HG03025 (cell line): ENCODE data around the gene ITPR1.

Experiments
- ATAC-seq: cut with Tn5 transposase; IDR thresholded peaks from one replicate; pipeline ENCODE4 v1.9.1; 2021; ENCODE audit warnings: mild to moderate bottlenecking, moderate library complexity; ENCODE audit not compliant: unreplicated experiment, low FRiP score

ITPR1 gene

DNA sequence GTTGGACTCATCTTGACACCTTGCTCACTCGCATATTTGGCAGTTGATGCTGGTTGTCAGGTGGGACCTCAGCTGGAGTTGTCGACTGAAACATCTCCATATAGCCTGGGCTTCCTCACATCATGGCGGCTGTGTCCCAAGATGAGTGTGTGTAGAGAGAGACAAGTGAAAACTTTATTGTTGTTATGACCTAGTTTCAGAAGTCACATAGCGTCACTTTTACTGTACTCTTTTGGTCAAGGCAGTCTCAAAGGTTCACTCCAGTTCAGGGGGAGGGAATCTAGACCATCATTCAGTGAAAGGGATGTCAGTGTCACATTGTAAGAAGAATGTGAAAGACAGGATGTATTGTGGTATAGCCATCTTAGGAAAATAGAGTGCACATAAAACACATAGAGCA lies 214.2 kb downstream of the ITPR1 start:
- no peak for ATAC-seq

DNA sequence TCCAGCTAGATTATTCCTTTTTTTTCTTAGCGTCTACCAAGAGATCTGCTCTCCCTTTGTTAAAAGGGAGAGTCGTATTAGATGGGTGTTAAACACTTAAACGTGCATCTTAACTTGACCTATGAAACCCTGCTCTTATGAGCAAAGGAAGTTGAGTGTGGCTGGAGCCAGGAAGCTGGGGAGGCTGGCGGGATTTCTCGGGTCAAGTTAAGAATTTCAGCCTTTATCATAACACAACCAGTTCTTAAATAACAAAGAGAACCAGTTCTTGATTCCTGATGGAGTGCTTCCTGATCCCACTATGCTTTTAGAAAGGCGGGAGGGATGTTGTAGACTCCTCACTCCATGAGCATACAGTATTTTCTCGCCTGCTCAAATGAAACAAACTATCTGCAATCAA lies 215.1 kb downstream of the ITPR1 start:
- no peak for ATAC-seq

DNA sequence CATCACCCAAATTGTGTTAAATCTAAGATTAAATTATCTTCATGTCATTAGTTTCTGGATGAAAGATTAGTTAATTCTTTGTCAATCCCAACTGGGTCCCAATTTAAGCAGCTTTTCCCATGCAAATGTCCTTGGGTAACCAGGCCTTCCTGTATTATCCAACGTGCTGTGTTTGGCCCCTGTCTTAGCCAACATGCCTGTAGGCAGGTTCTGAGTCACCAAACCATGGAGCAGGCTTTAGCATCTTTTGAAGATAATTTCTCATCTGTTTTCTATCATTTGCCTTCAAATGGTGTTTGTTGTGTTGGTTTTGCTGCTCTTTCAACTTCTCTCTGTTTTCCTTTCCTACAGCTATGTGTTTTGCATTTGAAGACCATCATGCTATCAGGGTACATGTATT lies 216.2 kb downstream of the ITPR1 start:
- no peak for ATAC-seq

- no peak for ATAC-seq
Observed at GRCh38 chr3:4710191-4710590, 217.0 kb downstream of the ITPR1 start.

GRCh38 chr3:4711680-4711992 lies 218.5 kb downstream of the ITPR1 start:
- no peak for ATAC-seq

DNA sequence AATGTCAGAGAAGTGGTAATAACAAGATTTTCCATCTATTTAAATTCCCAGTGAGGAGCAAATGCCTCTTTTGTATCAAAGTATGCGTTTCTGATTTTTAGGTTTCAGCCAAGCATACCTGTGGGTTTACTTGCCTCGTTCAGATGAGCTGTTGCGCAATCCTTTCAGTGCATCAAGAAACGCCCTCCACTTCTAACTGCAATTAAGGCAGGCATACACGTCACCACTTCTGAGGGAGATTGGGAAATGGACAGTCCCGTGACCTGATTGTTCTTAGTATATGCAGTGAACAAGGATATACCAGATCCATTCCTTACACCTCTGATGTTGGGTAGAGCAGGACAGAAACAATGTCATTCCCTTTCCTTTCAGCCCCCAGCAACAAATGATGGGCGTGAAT lies 219.0 kb downstream of the ITPR1 start:
- ATAC-seq: no peak

GRCh38 chr3:4714045-4714444 lies 220.9 kb downstream of the ITPR1 start:
- ATAC-seq: no peak

- no peak for ATAC-seq
Observed at GRCh38 chr3:4716266-4716665, 223.1 kb downstream of the ITPR1 start.

DNA sequence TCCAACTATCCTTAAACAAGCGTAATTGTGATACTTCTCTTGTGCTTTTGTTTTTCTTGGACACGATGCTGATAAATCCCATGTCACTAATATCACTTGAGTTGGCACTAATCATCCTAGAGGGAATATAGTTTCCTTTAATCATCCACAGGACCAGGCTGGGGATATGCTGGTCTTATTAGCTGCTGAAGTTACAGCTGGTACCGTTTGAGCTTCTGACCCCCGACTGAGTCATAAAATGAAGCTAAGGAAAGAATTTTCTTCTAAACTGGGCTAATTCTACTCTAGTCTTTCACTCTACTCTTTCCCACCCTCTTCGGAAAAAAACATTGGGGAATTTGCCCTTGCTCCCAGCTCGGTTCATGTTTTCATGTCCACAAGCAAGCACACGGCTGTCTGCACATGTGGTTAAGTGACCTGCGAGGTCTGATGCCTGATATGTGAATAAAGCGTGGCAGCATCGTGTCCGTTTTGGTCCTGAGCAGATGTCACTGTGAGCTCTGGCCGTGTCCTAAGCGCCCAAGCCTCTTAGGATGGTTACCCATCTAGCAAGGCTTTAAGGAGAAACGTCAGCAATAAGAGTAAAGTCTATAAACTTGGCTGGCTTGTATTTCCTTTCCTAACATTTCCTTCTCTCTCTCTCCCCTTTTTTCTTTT lies 223.7 kb downstream of the ITPR1 start:
- no peak for ATAC-seq

GRCh38 chr3:4717363-4717740 lies 224.2 kb downstream of the ITPR1 start:
- ATAC-seq: no peak

- ATAC-seq: no peak
Observed at GRCh38 chr3:4718179-4718736, 225.1 kb downstream of the ITPR1 start.

DNA sequence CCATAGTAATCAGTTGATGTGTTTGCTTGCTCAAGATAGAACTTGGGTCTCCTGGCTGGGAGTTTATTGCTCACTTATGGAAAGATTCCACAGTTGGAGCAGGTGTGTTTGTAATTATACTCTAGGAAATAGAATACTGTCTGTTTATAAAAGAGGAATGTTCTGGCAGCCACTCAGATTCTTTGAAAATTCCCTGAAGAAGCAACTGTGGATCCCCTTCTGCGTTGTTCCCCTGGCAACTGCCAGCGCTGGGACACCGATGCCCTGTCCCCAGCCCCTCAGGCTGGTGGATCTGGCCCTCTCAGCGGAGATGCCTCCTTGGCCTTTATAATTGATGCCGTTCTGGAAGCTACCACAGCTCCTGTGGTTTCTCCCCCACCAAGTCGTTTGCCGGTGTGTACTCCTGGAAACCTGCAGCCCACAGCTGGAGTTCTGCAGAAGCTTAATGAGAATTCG lies 225.9 kb downstream of the ITPR1 start:
- no peak for ATAC-seq

DNA sequence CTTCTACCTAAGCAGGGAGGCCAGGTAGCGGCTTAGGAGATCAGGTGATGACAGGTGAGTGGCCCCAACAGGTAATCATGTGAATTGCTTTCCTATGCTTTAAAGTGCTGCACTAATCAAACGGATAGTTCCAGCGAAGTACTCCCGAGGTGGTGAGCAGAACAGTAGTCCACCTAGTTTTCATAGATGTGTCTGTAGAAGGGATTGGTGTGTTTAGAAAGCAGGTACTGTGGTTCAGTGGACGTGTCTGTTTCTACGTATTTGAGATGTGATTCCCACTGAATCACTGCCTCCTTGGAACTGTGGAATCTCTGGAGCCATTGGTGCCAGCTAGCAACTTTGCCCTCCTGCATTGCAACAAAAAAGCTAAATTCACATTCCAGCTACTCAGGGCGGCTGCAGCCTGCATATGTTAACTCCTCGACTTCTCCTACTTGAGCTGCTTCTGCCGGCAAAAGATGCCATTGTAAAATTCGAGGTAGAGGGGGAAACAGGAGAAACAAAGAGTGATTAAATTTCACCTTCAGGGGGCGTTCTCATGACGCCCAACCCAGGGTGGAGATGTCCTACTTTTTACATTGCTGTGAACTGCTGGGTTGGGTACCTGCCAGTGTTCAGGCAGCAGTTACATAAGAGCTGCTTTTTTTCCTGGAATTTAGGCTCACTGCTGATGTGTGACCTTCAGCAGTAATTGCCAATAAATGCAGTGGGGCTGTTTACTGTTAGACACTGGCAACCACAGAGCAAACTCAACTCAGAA lies 227.3 kb downstream of the ITPR1 start:
- no peak for ATAC-seq

DNA sequence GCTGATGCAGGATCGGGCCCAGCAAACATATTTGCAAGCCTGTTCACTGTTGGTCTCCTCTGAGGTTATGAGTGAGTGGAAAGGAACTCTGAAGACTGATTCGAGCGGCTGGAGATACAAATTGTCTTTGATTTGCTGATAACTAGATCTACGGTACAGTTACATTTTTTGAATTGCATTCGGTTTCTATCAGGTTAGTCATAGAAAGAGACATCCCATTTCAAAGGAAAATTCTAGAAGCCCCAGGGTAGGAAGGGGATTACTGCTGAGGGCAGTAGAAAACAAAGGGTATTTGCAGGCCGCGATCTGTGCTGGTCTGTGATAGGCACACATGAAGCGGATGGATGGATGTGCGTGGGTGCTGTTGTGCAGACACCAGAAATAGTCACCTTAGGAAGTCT lies 228.4 kb downstream of the ITPR1 start:
- no peak for ATAC-seq

GRCh38 chr3:4722103-4722502 lies 229.0 kb downstream of the ITPR1 start:
- no peak for ATAC-seq

- ATAC-seq: no peak
Observed at GRCh38 chr3:4724051-4724629, 231.0 kb downstream of the ITPR1 start.

- no peak for ATAC-seq
Observed at GRCh38 chr3:4726549-4726948, 233.4 kb downstream of the ITPR1 start.

GRCh38 chr3:4729061-4729973 lies 236.2 kb downstream of the ITPR1 start:
- no peak for ATAC-seq

- ATAC-seq: no peak
Observed at GRCh38 chr3:4730719-4731118, 237.6 kb downstream of the ITPR1 start.

DNA sequence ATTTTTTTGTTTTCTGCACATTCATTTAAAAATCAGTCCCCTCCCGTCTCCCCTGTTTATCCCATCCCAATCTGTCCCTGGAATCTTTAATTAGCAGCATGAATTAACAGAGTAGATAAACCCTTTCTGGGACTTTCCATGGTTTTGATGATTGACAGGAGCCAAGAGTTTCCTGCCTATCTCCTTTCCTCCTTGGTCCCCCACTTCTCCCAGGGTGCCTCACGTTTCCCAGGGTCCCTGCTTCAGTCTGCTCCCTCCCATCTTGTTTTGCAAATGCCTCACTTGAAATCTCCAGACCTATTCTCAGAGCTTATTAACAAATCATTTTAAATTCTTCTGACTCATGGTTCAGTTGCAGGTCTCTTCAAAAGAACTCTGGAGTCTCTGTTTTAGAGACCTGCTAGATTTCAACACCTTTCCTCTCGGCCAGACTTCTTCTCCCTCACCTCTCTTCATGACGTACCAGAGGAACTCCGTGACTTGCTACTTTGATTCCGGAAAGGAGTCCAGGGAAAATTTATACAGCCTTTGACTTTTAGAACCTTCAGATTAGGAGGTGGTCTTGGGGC lies 238.5 kb downstream of the ITPR1 start:
- no peak for ATAC-seq
